Chondrocyte (in vitro differentiated cells): ENCODE results near the gene ZBED6. TPM values are rescaled to one million over a fixed set of nuclear protein-coding genes. Genes with fewer than 3 reads are reported as not detected.

Source experiments
- DNase-seq: peaks from one replicate; pipeline ENCODE4 v3.0.0; 2021; ENCODE audit warnings: mixed read lengths, low spot score
- H3K27ac Mint-ChIP-seq: one replicate; pipeline ENCODE4 v1.8.0; 2021; ENCODE audit warnings: mild to moderate bottlenecking, moderate library complexity, mixed read lengths; ENCODE audit not compliant: unreplicated experiment
- H3K27me3 Mint-ChIP-seq: 2 replicates; pipeline ENCODE4 v1.8.0; 2021; ENCODE audit warnings: low read depth, mixed read lengths
- H3K36me3 Mint-ChIP-seq: 2 replicates; pipeline ENCODE4 v1.8.0; 2021; ENCODE audit warnings: low read depth, mixed read lengths
- H3K4me1 Mint-ChIP-seq: 2 replicates; pipeline ENCODE4 v1.8.0; 2021; ENCODE audit warnings: low read depth, mild to moderate bottlenecking, mixed read lengths
- H3K4me3 Mint-ChIP-seq: one replicate; pipeline ENCODE4 v1.8.0; 2021; ENCODE audit warnings: mild to moderate bottlenecking, moderate library complexity, mixed read lengths; ENCODE audit not compliant: unreplicated experiment
- H3K9me3 Mint-ChIP-seq: 2 replicates; pipeline ENCODE4 v1.8.0; 2021; ENCODE audit warnings: low read depth, mixed read lengths
- CTCF ChIP-seq: fragments of 200-600 bp; sonication (generic); IDR thresholded peaks from 2 replicates; pipeline ENCODE4 v1.5.0; 2021; ENCODE audit warnings: antibody characterized with exemption, mild to moderate bottlenecking, moderate library complexity
- total RNA-seq: library from RNA; stranded (reverse); gene quantifications from 3 replicates; pipeline ENCODE4 v1.2.1, GENCODE V29; 2021

Gene ZBED6
- total RNA-seq, 1 donor from 2014 or later, result 40.3 TPM

GRCh38 chr1:203842559-203842876 is 47.1 kb downstream of the ZBED6 start:
- Mint-ChIP-seq H3K4me3 (no peak overlapping the region), H3K27ac (no peak overlapping the region), H3K4me1 (peaks cover 20% of the 10 kb centered on the region), H3K27me3 (no peaks in the 10 kb centered on the region), H3K36me3 (peaks cover 38% of the 10 kb centered on the region), H3K9me3 (no peaks in the 10 kb centered on the region)
- TF ChIP-seq CTCF, result no peak
- DNase-seq, result no peak

DNA sequence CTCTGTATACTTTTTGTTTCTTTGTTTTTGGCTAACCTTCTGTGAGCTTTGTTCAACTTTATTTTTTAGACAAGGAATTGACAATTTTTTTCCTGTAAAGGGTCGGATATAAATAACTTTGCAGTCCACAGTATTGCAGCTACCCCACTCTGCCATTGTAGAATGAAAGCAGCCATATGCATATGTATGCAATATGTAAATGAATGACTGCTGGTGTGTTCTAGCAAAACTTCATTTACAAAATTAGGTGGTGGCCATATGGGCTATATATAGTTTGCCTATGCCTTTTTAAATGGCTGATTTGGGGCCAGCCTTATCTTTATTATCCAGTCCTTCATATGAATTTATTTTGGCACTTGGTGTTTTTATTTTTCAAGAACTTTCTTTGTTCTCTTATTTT is 48.0 kb downstream of the ZBED6 start:
- no peak for DNase-seq
- Mint-ChIP-seq H3K4me1 (peaks cover 15% of the 10 kb centered on the region), H3K9me3 (no peaks in the 10 kb centered on the region), H3K36me3 (peaks cover 32% of the 10 kb centered on the region), H3K27me3 (no peaks in the 10 kb centered on the region), H3K4me3 (no peak overlapping the region), H3K27ac (no peak overlapping the region)
- TF ChIP-seq CTCF, result no peak

Other genes starting within 250 kb of the ZBED6 start
- 71.4 to 133 TPM (median 130 TPM) in 3 replicates for gene ATP2B4, start 168.8 kb upstream of the ZBED6 start, total RNA-seq
- gene LAX1, start 30.4 kb upstream of the ZBED6 start, total RNA-seq, result 0.07 TPM in 1 of 3 replicates, not detected in the others
- gene ZC3H11A, start within 50 bp of the ZBED6 start, total RNA-seq, result 80.8 to 86.0 TPM (median 80.9 TPM) in 3 replicates
- 69.5 to 86.0 TPM (median 73.0 TPM) in 3 replicates for gene SNRPE, start 66.0 kb downstream of the ZBED6 start, total RNA-seq